ENCODE data around the gene RNF213. TPM values are rescaled to one million over a fixed set of nuclear protein-coding genes. Genes with fewer than 3 reads are reported as not detected.
"Not testable (repeated sequence)": the region's sequence is repeated elsewhere in the genome, so short reads cannot be mapped to it uniquely, and the experiment has no call there.

Gene RNF213
- total RNA-seq, 1 donor: 134 TPM

- H3K79me2 ChIP-seq (ENCODE audit: insufficient read depth, low read length): no peaks in the 10 kb centered on the region
- H4K20me1 ChIP-seq (ENCODE audit: insufficient read depth, low read length): peaks cover 11% of the 10 kb centered on the region
- no peaks in the 10 kb centered on the region for H3K9me3 ChIP-seq (ENCODE audit: low read depth, low read length)
- no peak overlapping the region for H2AFZ ChIP-seq (ENCODE audit: low read length)
- no peak for TF ChIP-seq CTCF (IDR thresholded peaks at IDR 0.05; ENCODE audit: extremely low read depth, low read depth, low read length)
- H3K4me1 ChIP-seq (ENCODE audit: insufficient read depth, low read length): no peaks in the 10 kb centered on the region
- no peak overlapping the region for H3K27ac ChIP-seq (ENCODE audit: low read depth, low read length)
- H3K27me3 ChIP-seq (ENCODE audit: insufficient read depth, low read length): peaks cover 1% of the 10 kb centered on the region
- H3K4me3 ChIP-seq (ENCODE audit: insufficient read depth, low read length): no peak overlapping the region
- H3K36me3 ChIP-seq (ENCODE audit: insufficient read depth, low read length): peaks cover 30% of the 10 kb centered on the region
- H3K4me2 ChIP-seq (ENCODE audit: insufficient read depth, low read length): no peak overlapping the region
- no peak for DNase-seq (ENCODE audit: insufficient read length, low spot score, missing footprints)
Observed at GRCh38 chr17:80396157-80397033, 135.7 kb downstream of the RNF213 start.

- H4K20me1 ChIP-seq (ENCODE audit: insufficient read depth, low read length): peaks cover 11% of the 10 kb centered on the region
- H3K27me3 ChIP-seq (ENCODE audit: insufficient read depth, low read length): peaks cover 7% of the 10 kb centered on the region
- no peak overlapping the region for H3K4me2 ChIP-seq (ENCODE audit: insufficient read depth, low read length)
- H3K9me3 ChIP-seq (ENCODE audit: low read depth, low read length): no peaks in the 10 kb centered on the region
- H2AFZ ChIP-seq (ENCODE audit: low read length): no peak overlapping the region
- H3K4me3 ChIP-seq (ENCODE audit: insufficient read depth, low read length): no peak overlapping the region
- no peak for TF ChIP-seq CTCF (IDR thresholded peaks at IDR 0.05; ENCODE audit: extremely low read depth, low read depth, low read length)
- no peak overlapping the region for H3K27ac ChIP-seq (ENCODE audit: low read depth, low read length)
- no peak for DNase-seq (ENCODE audit: insufficient read length, low spot score, missing footprints)
- no peaks in the 10 kb centered on the region for H3K4me1 ChIP-seq (ENCODE audit: insufficient read depth, low read length)
- H3K79me2 ChIP-seq (ENCODE audit: insufficient read depth, low read length): no peaks in the 10 kb centered on the region
- H3K36me3 ChIP-seq (ENCODE audit: insufficient read depth, low read length): peaks cover 27% of the 10 kb centered on the region
Observed at GRCh38 chr17:80397034-80397387, 136.4 kb downstream of the RNF213 start.

GRCh38 chr17:80397686-80398085, 137.0 kb downstream of the RNF213 start:
- Histone ChIP-seq H3K9me3 (ENCODE audit: low read depth, low read length) (no peaks in the 10 kb centered on the region), H3K27ac (ENCODE audit: low read depth, low read length) (no peak overlapping the region), H3K4me3 (ENCODE audit: insufficient read depth, low read length) (no peak overlapping the region), H3K4me1 (ENCODE audit: insufficient read depth, low read length) (no peaks in the 10 kb centered on the region), H4K20me1 (ENCODE audit: insufficient read depth, low read length) (peaks cover 11% of the 10 kb centered on the region), H3K27me3 (ENCODE audit: insufficient read depth, low read length) (peaks cover 13% of the 10 kb centered on the region), H2AFZ (ENCODE audit: low read length) (no peak overlapping the region), H3K79me2 (ENCODE audit: insufficient read depth, low read length) (no peaks in the 10 kb centered on the region), H3K4me2 (ENCODE audit: insufficient read depth, low read length) (no peak overlapping the region), H3K36me3 (ENCODE audit: insufficient read depth, low read length) (peaks cover 22% of the 10 kb centered on the region)
- no peak for TF ChIP-seq CTCF (IDR thresholded peaks at IDR 0.05; ENCODE audit: extremely low read depth, low read depth, low read length)
- DNase-seq (ENCODE audit: insufficient read length, low spot score, missing footprints): no peak

GRCh38 chr17:80401086-80401485, 140.4 kb downstream of the RNF213 start:
- not testable (repeated sequence) for H4K20me1 ChIP-seq (ENCODE audit: insufficient read depth, low read length); H3K79me2 ChIP-seq (ENCODE audit: insufficient read depth, low read length); H3K4me2 ChIP-seq (ENCODE audit: insufficient read depth, low read length); DNase-seq (ENCODE audit: insufficient read length, low spot score, missing footprints); H3K27ac ChIP-seq (ENCODE audit: low read depth, low read length); H2AFZ ChIP-seq (ENCODE audit: low read length); H3K36me3 ChIP-seq (ENCODE audit: insufficient read depth, low read length); H3K4me1 ChIP-seq (ENCODE audit: insufficient read depth, low read length); H3K4me3 ChIP-seq (ENCODE audit: insufficient read depth, low read length); H3K9me3 ChIP-seq (ENCODE audit: low read depth, low read length)
- peaks cover 18% of the 10 kb centered on the region for H3K27me3 ChIP-seq (ENCODE audit: insufficient read depth, low read length)

- H4K20me1 ChIP-seq (ENCODE audit: insufficient read depth, low read length); H3K79me2 ChIP-seq (ENCODE audit: insufficient read depth, low read length); H3K4me1 ChIP-seq (ENCODE audit: insufficient read depth, low read length); H3K36me3 ChIP-seq (ENCODE audit: insufficient read depth, low read length); H3K4me3 ChIP-seq (ENCODE audit: insufficient read depth, low read length); H3K4me2 ChIP-seq (ENCODE audit: insufficient read depth, low read length); H2AFZ ChIP-seq (ENCODE audit: low read length); H3K9me3 ChIP-seq (ENCODE audit: low read depth, low read length); DNase-seq (ENCODE audit: insufficient read length, low spot score, missing footprints); H3K27ac ChIP-seq (ENCODE audit: low read depth, low read length): not testable (repeated sequence)
- H3K27me3 ChIP-seq (ENCODE audit: insufficient read depth, low read length): peaks cover 20% of the 10 kb centered on the region
Observed at GRCh38 chr17:80402102-80402501, 141.4 kb downstream of the RNF213 start.
